ENCODE results near the gene DYRK1A.
A peak's percentile ranks its signal among the peaks of the same experiment; 100 is the strongest.

DYRK1A gene

GRCh38 chr21:37419228-37419906 is 52.8 kb downstream of the DYRK1A start:
- no peak for DNase-seq (ENCODE audit: low spot score)

- DNase-seq (ENCODE audit: low spot score): no peak
Measured at GRCh38 chr21:37421306-37421705, 54.7 kb downstream of the DYRK1A start.

GRCh38 chr21:37422382-37422781 is 55.8 kb downstream of the DYRK1A start:
- no peak for DNase-seq (ENCODE audit: low spot score)

GRCh38 chr21:37423103-37423502 is 56.5 kb downstream of the DYRK1A start:
- no peak for DNase-seq (ENCODE audit: low spot score)

- DNase-seq (ENCODE audit: low spot score): no peak
Measured at GRCh38 chr21:37424396-37424795, 57.8 kb downstream of the DYRK1A start.

GRCh38 chr21:37425001-37425400 is 58.4 kb downstream of the DYRK1A start:
- DNase-seq (ENCODE audit: low spot score): no peak

- DNase-seq (ENCODE audit: low spot score): no peak
Measured at GRCh38 chr21:37425684-37426083, 59.1 kb downstream of the DYRK1A start.

GRCh38 chr21:37427221-37427620 is 60.6 kb downstream of the DYRK1A start:
- no peak for DNase-seq (ENCODE audit: low spot score)

GRCh38 chr21:37429356-37429755 is 62.8 kb downstream of the DYRK1A start:
- DNase-seq (ENCODE audit: low spot score): no peak

GRCh38 chr21:37430184-37430821 is 63.7 kb downstream of the DYRK1A start:
- no peak for DNase-seq (ENCODE audit: low spot score)

GRCh38 chr21:37431243-37431642 is 64.7 kb downstream of the DYRK1A start:
- no peak for DNase-seq (ENCODE audit: low spot score)

- DNase-seq (ENCODE audit: low spot score): no peak
Measured at GRCh38 chr21:37432710-37433455, 66.3 kb downstream of the DYRK1A start.

- DNase-seq (ENCODE audit: low spot score): no peak
Measured at GRCh38 chr21:37433456-37433840, 66.9 kb downstream of the DYRK1A start.

GRCh38 chr21:37435120-37435519 is 68.5 kb downstream of the DYRK1A start:
- peak; percentile 86 for DNase-seq (ENCODE audit: low spot score)

- no peak for DNase-seq (ENCODE audit: low spot score)
Measured at GRCh38 chr21:37435711-37436110, 69.1 kb downstream of the DYRK1A start.

GRCh38 chr21:37436174-37436573 is 69.6 kb downstream of the DYRK1A start:
- DNase-seq (ENCODE audit: low spot score): no peak

- DNase-seq (ENCODE audit: low spot score): no peak
Measured at GRCh38 chr21:37437376-37438080, 71.0 kb downstream of the DYRK1A start.

- DNase-seq (ENCODE audit: low spot score): no peak
Measured at GRCh38 chr21:37443683-37444082, 77.1 kb downstream of the DYRK1A start.

- peak; percentile 53 for DNase-seq (ENCODE audit: low spot score)
Measured at GRCh38 chr21:37445228-37445627, 78.7 kb downstream of the DYRK1A start.

- DNase-seq (ENCODE audit: low spot score): no peak
Measured at GRCh38 chr21:37446552-37446951, 80.0 kb downstream of the DYRK1A start.

GRCh38 chr21:37447288-37447936 is 80.8 kb downstream of the DYRK1A start:
- no peak for DNase-seq (ENCODE audit: low spot score)

GRCh38 chr21:37449302-37449937 is 82.8 kb downstream of the DYRK1A start:
- DNase-seq (ENCODE audit: low spot score): no peak
